Measurements from ENCODE around the gene MRPS22. TPM values are rescaled to one million over a fixed set of nuclear protein-coding genes. Genes with fewer than 3 reads are reported as not detected.
"Not testable (repeated sequence)": the region's sequence is repeated elsewhere in the genome, so short reads cannot be mapped to it uniquely, and the experiment has no call there.

Gene MRPS22
- total RNA-seq, 1 donor = 75.8 TPM

GRCh38 chr3:139332092-139332491 lies 11.7 kb upstream of the MRPS22 start:
- H3K4me3 ChIP-seq (ENCODE audit: low read depth, low read length) = no peak overlapping the region
- TF ChIP-seq, protein P1, sequence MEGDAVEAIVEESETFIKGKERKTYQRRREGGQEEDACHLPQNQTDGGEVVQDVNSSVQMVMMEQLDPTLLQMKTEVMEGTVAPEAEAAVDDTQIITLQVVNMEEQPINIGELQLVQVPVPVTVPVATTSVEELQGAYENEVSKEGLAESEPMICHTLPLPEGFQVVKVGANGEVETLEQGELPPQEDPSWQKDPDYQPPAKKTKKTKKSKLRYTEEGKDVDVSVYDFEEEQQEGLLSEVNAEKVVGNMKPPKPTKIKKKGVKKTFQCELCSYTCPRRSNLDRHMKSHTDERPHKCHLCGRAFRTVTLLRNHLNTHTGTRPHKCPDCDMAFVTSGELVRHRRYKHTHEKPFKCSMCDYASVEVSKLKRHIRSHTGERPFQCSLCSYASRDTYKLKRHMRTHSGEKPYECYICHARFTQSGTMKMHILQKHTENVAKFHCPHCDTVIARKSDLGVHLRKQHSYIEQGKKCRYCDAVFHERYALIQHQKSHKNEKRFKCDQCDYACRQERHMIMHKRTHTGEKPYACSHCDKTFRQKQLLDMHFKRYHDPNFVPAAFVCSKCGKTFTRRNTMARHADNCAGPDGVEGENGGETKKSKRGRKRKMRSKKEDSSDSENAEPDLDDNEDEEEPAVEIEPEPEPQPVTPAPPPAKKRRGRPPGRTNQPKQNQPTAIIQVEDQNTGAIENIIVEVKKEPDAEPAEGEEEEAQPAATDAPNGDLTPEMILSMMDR (IDR thresholded peaks at IDR 0.05; ENCODE audit: insufficient read depth, low read length) = no peak
- DNase-seq (ENCODE audit: low read depth) = no peak

- H3K4me3 ChIP-seq (ENCODE audit: low read depth, low read length); DNase-seq (ENCODE audit: low read depth): not testable (repeated sequence)
Observed at GRCh38 chr3:139334675-139335074, 9.1 kb upstream of the MRPS22 start.

- DNase-seq (ENCODE audit: low read depth) = no peak
- TF ChIP-seq, protein P1 (IDR thresholded peaks at IDR 0.05; ENCODE audit: insufficient read depth, low read length) = no peak
- no peak overlapping the region for H3K4me3 ChIP-seq (ENCODE audit: low read depth, low read length)
Observed at GRCh38 chr3:139338405-139338804, 5.4 kb upstream of the MRPS22 start.

DNA sequence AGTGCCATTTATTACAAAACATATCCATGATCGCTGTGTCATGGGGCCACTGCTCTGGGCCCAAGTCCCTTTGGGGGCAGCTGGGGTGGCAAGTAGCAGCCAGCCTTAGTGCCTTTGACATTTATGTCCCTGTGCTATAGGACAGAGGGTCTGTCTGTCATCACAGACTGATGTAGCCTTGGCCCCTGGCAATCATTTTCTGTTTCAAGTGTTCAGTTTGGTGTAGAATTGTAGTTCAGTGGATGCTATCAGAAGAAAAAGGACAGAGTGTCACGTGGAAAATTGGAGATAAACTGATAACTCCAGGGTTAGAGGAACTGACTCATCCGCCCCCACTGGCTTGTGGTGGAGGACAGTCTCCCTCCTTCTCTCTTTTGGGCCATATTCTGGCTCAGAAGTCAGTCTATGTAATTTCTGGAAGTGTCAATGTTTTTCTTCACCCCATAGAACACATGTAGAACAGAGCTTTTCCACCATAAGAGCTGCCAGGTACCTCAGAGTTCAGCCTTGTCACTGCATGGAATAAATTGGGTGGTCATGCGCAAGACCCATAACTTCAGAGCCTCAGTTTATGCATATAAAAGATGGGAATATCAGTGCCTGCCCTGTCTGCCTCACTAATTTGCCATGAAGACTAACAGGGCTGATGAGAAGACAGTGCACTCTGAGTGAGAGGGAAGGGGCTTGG lies 4.5 kb upstream of the MRPS22 start:
- DNase-seq (ENCODE audit: low read depth) = peak; percentile 20
- no peak overlapping the region for H3K4me3 ChIP-seq (ENCODE audit: low read depth, low read length)
- TF ChIP-seq, protein P1 (IDR thresholded peaks at IDR 0.05; ENCODE audit: insufficient read depth, low read length) = no peak

GRCh38 chr3:139340784-139341183 lies 3.0 kb upstream of the MRPS22 start:
- no peak for DNase-seq (ENCODE audit: low read depth)
- H3K4me3 ChIP-seq (ENCODE audit: low read depth, low read length) = no peak overlapping the region
- TF ChIP-seq, protein P1 (IDR thresholded peaks at IDR 0.05; ENCODE audit: insufficient read depth, low read length) = no peak

DNA sequence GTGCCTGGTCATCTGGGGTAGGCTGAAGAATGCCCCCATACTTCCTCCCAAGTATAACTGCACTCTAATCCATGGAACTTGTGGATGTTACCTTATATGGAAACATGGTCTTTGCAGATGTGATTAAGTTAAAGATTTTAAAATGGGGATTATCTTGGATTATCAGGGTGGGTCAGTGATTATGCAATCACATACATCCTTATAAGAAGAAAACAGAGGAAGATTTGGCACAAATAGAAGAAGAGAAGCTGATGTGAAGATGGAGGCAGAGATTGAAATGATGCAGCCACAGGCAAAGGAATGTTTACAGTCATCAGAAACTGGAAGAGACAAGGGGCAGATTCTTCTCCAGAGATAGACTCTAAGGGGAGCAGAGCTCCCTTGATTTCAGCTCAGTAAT lies 1.8 kb upstream of the MRPS22 start:
- TF ChIP-seq, protein P1 (IDR thresholded peaks at IDR 0.05; ENCODE audit: insufficient read depth, low read length) = no peak
- DNase-seq (ENCODE audit: low read depth) = no peak
- H3K4me3 ChIP-seq (ENCODE audit: low read depth, low read length) = no peak overlapping the region

GRCh38 chr3:139346771-139347170 lies 3.0 kb downstream of the MRPS22 start:
- H3K4me3 ChIP-seq (ENCODE audit: low read depth, low read length) = no peak overlapping the region
- DNase-seq (ENCODE audit: low read depth) = no peak
- TF ChIP-seq, protein P1 (IDR thresholded peaks at IDR 0.05; ENCODE audit: insufficient read depth, low read length) = no peak

All from fibroblast of the aortic adventitia (primary cell).